CD8-positive, alpha-beta memory T cell (primary cell): ENCODE data around the gene CFAP99. TPM values are rescaled to one million over a fixed set of nuclear protein-coding genes. Genes with fewer than 3 reads are reported as not detected.

ENCODE experiments used
- CTCF ChIA-PET: fragments of 350-600 bp; sonication (Branson Sonifier 250); formaldehyde crosslinking; loops from one replicate; lab custom pipeline; 2021; ENCODE audit warnings: antibody characterized with exemption; lab: Charles Lee
- POLR2A ChIA-PET: fragments of 350-600 bp; sonication (Branson Sonifier 250); formaldehyde crosslinking; loops from one replicate; lab custom pipeline; 2021; ENCODE audit warnings: antibody characterized with exemption; lab: Charles Lee
- DNase-seq, 5 donors: peaks; one replicate each; pipeline versions ENCODE4 v3.0.0 to v3.0.0-alpha.2; 2020 to 2022; ENCODE audit warnings: mixed read lengths in 1 of 5
- H3K27ac ChIP-seq: one replicate; pipeline ENCODE4 v1.7.0; 2013; ENCODE audit warnings: low read depth, mild to moderate bottlenecking, low read length, moderate library complexity
- H3K27me3 ChIP-seq: 2 replicates; pipeline ENCODE4 v1.7.0; 2013; ENCODE audit warnings: low read length, mild to moderate bottlenecking; ENCODE audit not compliant: insufficient read depth, poor library complexity, severe bottlenecking
- H3K36me3 ChIP-seq: 2 replicates; pipeline ENCODE4 v1.7.0; 2013; ENCODE audit warnings: mild to moderate bottlenecking, low read length, moderate library complexity; ENCODE audit not compliant: insufficient read depth
- H3K4me1 ChIP-seq: 2 replicates; pipeline ENCODE4 v1.7.0; 2013; ENCODE audit warnings: mild to moderate bottlenecking, low read length, moderate library complexity; ENCODE audit not compliant: insufficient read depth
- H3K4me3 ChIP-seq: 2 replicates; pipeline ENCODE4 v1.7.0; 2013; ENCODE audit warnings: mild to moderate bottlenecking, low read length
- H3K9me3 ChIP-seq: 2 replicates; pipeline ENCODE4 v1.7.0; 2013; ENCODE audit warnings: mild to moderate bottlenecking, low read length
- H3K27ac Mint-ChIP-seq, 8 donors: one replicate each; pipeline ENCODE4 v1.8.0; 2020 to 2021; ENCODE audit warnings: mixed read lengths in 8 of 8, mild to moderate bottlenecking in 6 of 8, inconsistent platforms in 3 of 8, moderate library complexity in 3 of 8
- H3K27me3 Mint-ChIP-seq, 2 donors: one replicate each; pipeline ENCODE4 v1.8.0; 2020 to 2021; ENCODE audit warnings: mixed read lengths in 2 of 2, mild to moderate bottlenecking in 1 of 2, moderate library complexity in 1 of 2
- H3K36me3 Mint-ChIP-seq, 3 donors: one replicate each; pipeline ENCODE4 v1.8.0; 2020 to 2021; ENCODE audit warnings: mixed read lengths in 3 of 3, inconsistent platforms in 1 of 3, mild to moderate bottlenecking in 1 of 3
- H3K4me1 Mint-ChIP-seq, 3 donors: one replicate each; pipeline ENCODE4 v1.8.0; 2020 to 2021; ENCODE audit warnings: mixed read lengths in 3 of 3, inconsistent platforms in 1 of 3, mild to moderate bottlenecking in 1 of 3
- H3K4me3 Mint-ChIP-seq, 7 donors: one replicate each; pipeline ENCODE4 v1.8.0; 2020 to 2021; ENCODE audit warnings: mixed read lengths in 7 of 7, mild to moderate bottlenecking in 6 of 7, moderate library complexity in 4 of 7, inconsistent platforms in 2 of 7
- H3K9me3 Mint-ChIP-seq, 5 donors: one replicate each; pipeline ENCODE4 v1.8.0; 2020 to 2022; ENCODE audit warnings: mixed read lengths in 5 of 5, mild to moderate bottlenecking in 3 of 5, moderate library complexity in 2 of 5, inconsistent platforms in 1 of 5
- polyA plus RNA-seq: library from polyadenylated mRNA; unstranded; fragments of 300-500 nt; fragmentation: Illumina TruSeq; gene quantifications from one replicate; pipeline ENCODE4 v1.2.3, GENCODE V29; 2021
- total RNA-seq, 2 experiments: library from RNA; stranded (reverse); gene quantifications; one replicate each; pipeline ENCODE4 v1.2.3, GENCODE V29; 2021

The CFAP99 gene
- total and polyA plus RNA-seq, 3 experiments from 2014 or later = 0.07 TPM; not detected in 2

- Mint-ChIP-seq H3K27ac (peak overlapping the region; percentile 6 to 86 (median 70)), H3K4me3 (peak overlapping the region in 6 of 7 donors; percentile 0 to 80 (median 54)), H3K4me1 (peaks cover 90 to 94% (median 93%) of the 10 kb centered on the region in 3 donors), H3K9me3 (no peaks in the 10 kb centered on the region), H3K36me3 (peaks cover 4 to 52% (median 7%) of the 10 kb centered on the region in 3 donors), H3K27me3 (no peaks in the 10 kb centered on the region)
- no peaks in the 10 kb centered on the region for H3K27me3 ChIP-seq
- H3K4me3 ChIP-seq = no peak overlapping the region
- no peak for DNase-seq
- H3K27ac ChIP-seq = no peak overlapping the region
- peaks cover 95% of the 10 kb centered on the region for H3K4me1 ChIP-seq
- H3K36me3 ChIP-seq = no peaks in the 10 kb centered on the region
- POLR2A ChIA-PET = interaction anchor here (0.7 to 1.2 kb wide), 2 partner anchors 12 to 145 kb away, joined by 3 to 6 read pairs; partner anchors contain the start of gene RNF4
- no peaks in the 10 kb centered on the region for H3K9me3 ChIP-seq
- CTCF ChIA-PET = interaction anchor here (0.7 to 2.3 kb wide), 2 partner anchors 9 to 12 kb away, joined by 4 to 8 read pairs; partner anchors contain the start of gene RNF4
Measured at GRCh38 chr4:2480649-2481048, 61.9 kb downstream of the CFAP99 start.

GRCh38 chr4:2482192-2482591, 63.4 kb downstream of the CFAP99 start:
- DNase-seq = no peak
- H3K9me3 Mint-ChIP-seq = no peaks in the 10 kb centered on the region
- Histone ChIP-seq H3K4me1 (peaks cover 95% of the 10 kb centered on the region), H3K27ac (peak overlapping the region; percentile 27), H3K27me3 (no peaks in the 10 kb centered on the region), H3K9me3 (no peaks in the 10 kb centered on the region), H3K36me3 (no peaks in the 10 kb centered on the region), H3K4me3 (no peak overlapping the region)
- H3K27ac Mint-ChIP-seq = peak overlapping the region; percentile 79 to 94 (median 90)
- peak overlapping the region; percentile 63 to 88 (median 80) for H3K4me3 Mint-ChIP-seq
- POLR2A ChIA-PET = interaction anchor here (1.9 kb wide), 1 partner anchor 54 kb away, joined by 18 read pairs; the partner anchor contains the start of gene FAM193A
- CTCF ChIA-PET = no interaction called here
- no peaks in the 10 kb centered on the region for H3K27me3 Mint-ChIP-seq
- H3K4me1 Mint-ChIP-seq = peaks cover 92 to 95% (median 94%) of the 10 kb centered on the region in 3 donors
- H3K36me3 Mint-ChIP-seq = peaks cover 1 to 45% (median 4%) of the 10 kb centered on the region in 3 donors

GRCh38 chr4:2482693-2483092, 63.9 kb downstream of the CFAP99 start:
- H3K4me1 ChIP-seq = peaks cover 95% of the 10 kb centered on the region
- CTCF ChIA-PET = no interaction called here
- no peak overlapping the region for H3K4me3 ChIP-seq
- peak overlapping the region; percentile 27 for H3K27ac ChIP-seq
- peaks cover 90 to 94% (median 94%) of the 10 kb centered on the region in 3 donors for H3K4me1 Mint-ChIP-seq
- H3K36me3 ChIP-seq = no peaks in the 10 kb centered on the region
- H3K36me3 Mint-ChIP-seq = peaks cover 1 to 41% (median 4%) of the 10 kb centered on the region in 3 donors
- H3K27me3 Mint-ChIP-seq = no peaks in the 10 kb centered on the region
- H3K4me3 Mint-ChIP-seq = peak overlapping the region; percentile 63 to 88 (median 80)
- no peaks in the 10 kb centered on the region for H3K9me3 ChIP-seq
- POLR2A ChIA-PET = interaction anchor here (0.8 to 1.9 kb wide), 2 partner anchors 15 to 54 kb away, joined by 3 to 18 read pairs; partner anchors contain the start of gene FAM193A
- no peaks in the 10 kb centered on the region for H3K9me3 Mint-ChIP-seq
- no peaks in the 10 kb centered on the region for H3K27me3 ChIP-seq
- peak overlapping the region; percentile 79 to 94 (median 90) for H3K27ac Mint-ChIP-seq
- DNase-seq = no peak

- Mint-ChIP-seq H3K4me1 (peaks cover 90 to 94% (median 94%) of the 10 kb centered on the region in 3 donors), H3K9me3 (no peaks in the 10 kb centered on the region), H3K27me3 (no peaks in the 10 kb centered on the region), H3K4me3 (peak overlapping the region; percentile 63 to 88 (median 80)), H3K36me3 (peaks cover 1 to 40% (median 4%) of the 10 kb centered on the region in 3 donors), H3K27ac (peak overlapping the region in 6 of 8 donors; percentile 52 to 94 (median 86))
- POLR2A ChIA-PET = interaction anchor here (0.6 to 1.9 kb wide), 4 partner anchors 15 to 53 kb away, joined by 3 to 18 read pairs (median 5); partner anchors contain the start of gene FAM193A
- no peak for DNase-seq
- Histone ChIP-seq H3K4me3 (no peak overlapping the region), H3K36me3 (no peaks in the 10 kb centered on the region), H3K4me1 (peaks cover 95% of the 10 kb centered on the region), H3K9me3 (no peaks in the 10 kb centered on the region), H3K27me3 (no peaks in the 10 kb centered on the region), H3K27ac (no peak overlapping the region)
- CTCF ChIA-PET = interaction anchor here (0.5 kb wide), 1 partner anchor 261 kb away, joined by 3 read pairs; no protein-coding TSS in a partner anchor
Measured at GRCh38 chr4:2483237-2483636, 64.5 kb downstream of the CFAP99 start.

- Mint-ChIP-seq H3K4me3 (peak overlapping the region in 6 of 7 donors; percentile 74 to 90 (median 83)), H3K27ac (peak overlapping the region; percentile 77 to 94 (median 88)), H3K36me3 (peaks cover 0 to 37% (median 4%) of the 10 kb centered on the region in 3 donors), H3K27me3 (no peaks in the 10 kb centered on the region), H3K9me3 (no peaks in the 10 kb centered on the region), H3K4me1 (peaks cover 82 to 91% (median 87%) of the 10 kb centered on the region in 3 donors)
- H3K4me3 ChIP-seq = peak overlapping the region; percentile 51
- H3K9me3 ChIP-seq = no peaks in the 10 kb centered on the region
- no peaks in the 10 kb centered on the region for H3K36me3 ChIP-seq
- peaks cover 85% of the 10 kb centered on the region for H3K4me1 ChIP-seq
- no peak for DNase-seq
- ChIA-PET POLR2A (interaction anchor here (2.3 kb wide), 1 partner anchor 15 kb away, joined by 14 read pairs; the partner anchor contains the start of gene RNF4), CTCF (interaction anchor here (0.7 to 2.0 kb wide), 3 partner anchors 14 to 264 kb away, joined by 3 to 8 read pairs (median 6); partner anchors contain the start of genes HAUS3 and POLN)
- no peaks in the 10 kb centered on the region for H3K27me3 ChIP-seq
- H3K27ac ChIP-seq = peak overlapping the region; percentile 41
Measured at GRCh38 chr4:2484185-2484584, 65.4 kb downstream of the CFAP99 start.

- no peaks in the 10 kb centered on the region for H3K9me3 ChIP-seq
- ChIA-PET POLR2A (interaction anchor here (0.7 to 2.3 kb wide), 3 partner anchors 13 to 450 kb away, joined by 3 to 14 read pairs (median 6); partner anchors contain the start of gene RNF4), CTCF (interaction anchor here (0.7 to 2.0 kb wide), 7 partner anchors 12 to 264 kb away, joined by 3 to 8 read pairs (median 5); partner anchors contain the start of genes CFAP99, RNF4 and ZFYVE28)
- H3K4me1 ChIP-seq = peaks cover 77% of the 10 kb centered on the region
- peak overlapping the region; percentile 51 for H3K4me3 ChIP-seq
- Mint-ChIP-seq H3K4me3 (peak overlapping the region; percentile 55 to 90 (median 81)), H3K36me3 (peaks cover under 1 to 39% (median 4%) of the 10 kb centered on the region in 3 donors), H3K27me3 (no peaks in the 10 kb centered on the region), H3K4me1 (peaks cover 78 to 91% (median 87%) of the 10 kb centered on the region in 3 donors), H3K9me3 (no peaks in the 10 kb centered on the region), H3K27ac (peak overlapping the region; percentile 74 to 94 (median 90))
- peak; percentile 43 to 80 (median 63) for DNase-seq
- peaks cover 5% of the 10 kb centered on the region for H3K36me3 ChIP-seq
- no peaks in the 10 kb centered on the region for H3K27me3 ChIP-seq
- peak overlapping the region; percentile 41 for H3K27ac ChIP-seq
Measured at GRCh38 chr4:2484993-2485392, 66.2 kb downstream of the CFAP99 start.

GRCh38 chr4:2485956-2486355, 67.2 kb downstream of the CFAP99 start:
- Mint-ChIP-seq H3K4me1 (peaks cover 71 to 92% (median 84%) of the 10 kb centered on the region in 3 donors), H3K27me3 (no peaks in the 10 kb centered on the region), H3K27ac (peak overlapping the region; percentile 3 to 94 (median 90)), H3K9me3 (no peaks in the 10 kb centered on the region), H3K4me3 (peak overlapping the region; percentile 2 to 87 (median 74)), H3K36me3 (peaks cover 0 to 43% (median 6%) of the 10 kb centered on the region in 3 donors)
- no peak for DNase-seq
- POLR2A ChIA-PET = interaction anchor here (1.1 to 2.3 kb wide), 2 partner anchors 14 to 17 kb away, joined by 6 to 14 read pairs; partner anchors contain the start of gene RNF4
- CTCF ChIA-PET = no interaction called here
- Histone ChIP-seq H3K4me3 (no peak overlapping the region), H3K27me3 (no peaks in the 10 kb centered on the region), H3K4me1 (peaks cover 68% of the 10 kb centered on the region), H3K9me3 (no peaks in the 10 kb centered on the region), H3K36me3 (peaks cover 13% of the 10 kb centered on the region), H3K27ac (no peak overlapping the region)
